HepG2 (cell line): ENCODE measurements around the gene TMEM45A. TPM values are rescaled to one million over a fixed set of nuclear protein-coding genes. Genes with fewer than 3 reads are reported as not detected.

Source experiments
- ATAC-seq: fragments of 200-7000 bp; cut with Tn5 transposase; 3 replicates; pipeline ENCODE4 v1.9.1; 2020; ENCODE audit warnings: mild to moderate bottlenecking, moderate library complexity
- BruUV-seq: library from RNA; stranded (reverse); fragments of 400-500 nt; replicated peaks from 2 replicates; lab custom pipeline; 2021; lab: Mats Ljungman, UMichigan
- CTCF ChIA-PET: fragments of 300-600 bp; formaldehyde crosslinking; extraction: SDS; loops from one replicate; lab custom pipeline; 2021; ENCODE audit warnings: low total read pairs, inconsistent platforms, low intra/inter-chr PET ratio; lab: Yijun Ruan, JAX
- POLR2A ChIA-PET: fragments of 350-600 bp; sonication (Branson Sonifier 250); formaldehyde crosslinking; loops from one replicate; lab custom pipeline; 2020; ENCODE audit warnings: antibody characterized with exemption, inconsistent platforms; lab: Yijun Ruan, JAX
- DNase-seq: peaks from one replicate; pipeline ENCODE4 v3.0.0-alpha.2; 2015; ENCODE audit warnings: low spot score
- FAIRE-seq: peaks from 3 replicates; lab custom pipeline; 2011; peaks lifted over from hg19 to GRCh38; lab: Jason Lieb, UNC
- H2AFZ ChIP-seq: one replicate; pipeline ENCODE4 v1.6.1; 2011; ENCODE audit warnings: low read length, inconsistent platforms
- H3K27ac ChIP-seq: fragments of 300-600 bp; 3 replicates; pipeline ENCODE4 v1.8.0; 2011; ENCODE audit warnings: mixed run types, mild to moderate bottlenecking, mixed read lengths, low read length, inconsistent platforms; ENCODE audit not compliant: insufficient read depth; ENCODE audit errors: extremely low read length
- H3K27me3 ChIP-seq, 2 experiments: fragments of 200-600 bp in 1 of 2; 2 replicates in 1 of 2; 3 replicates in 1 of 2; pipeline versions ENCODE4 v1.6.0 to v1.8.0; 2011; ENCODE audit warnings: low read length in 2 of 2, mild to moderate bottlenecking in 2 of 2, moderate library complexity in 2 of 2, inconsistent platforms in 1 of 2; ENCODE audit not compliant: insufficient read depth in 2 of 2, control insufficient read depth in 1 of 2
- H3K36me3 ChIP-seq, 2 experiments: fragments of 200-600 bp in 1 of 2; replicated peaks in 1 of 2; 2 replicates in 1 of 2; 3 replicates in 1 of 2; pipeline versions ENCODE4 v1.5.1 to v1.8.0; 2011; ENCODE audit warnings: low read length in 2 of 2, inconsistent platforms in 1 of 2; ENCODE audit not compliant: insufficient read depth in 2 of 2, control insufficient read depth in 1 of 2
- H3K4me1 ChIP-seq: 2 replicates; pipeline ENCODE4 v1.5.1; 2012; ENCODE audit warnings: low read length, inconsistent platforms; ENCODE audit not compliant: insufficient read depth
- H3K4me2 ChIP-seq: 2 replicates; pipeline ENCODE4 v1.6.0; 2011; ENCODE audit warnings: low read depth, low read length, inconsistent platforms
- H3K4me3 ChIP-seq, 3 experiments: fragments of 200-600 bp in 1 of 3; sonication (generic), shearing (Covaris generic) in 1 of 3; replicated peaks in 1 of 3; 2 replicates each; pipeline ENCODE4 v1.5.1; 2011 to 2016; ENCODE audit warnings: low read length in 3 of 3, inconsistent platforms in 2 of 3, low read depth in 2 of 3, mild to moderate bottlenecking in 2 of 3, control low read depth in 1 of 3, mixed read lengths in 1 of 3; ENCODE audit not compliant: insufficient read depth in 1 of 3
- H3K79me2 ChIP-seq: one replicate; pipeline ENCODE4 v1.6.1; 2011; ENCODE audit warnings: low read length, inconsistent platforms; ENCODE audit not compliant: insufficient read depth
- H3K9ac ChIP-seq: 2 replicates; pipeline ENCODE4 v1.6.0; 2011; ENCODE audit warnings: mild to moderate bottlenecking, low read depth, low read length, inconsistent platforms; ENCODE audit not compliant: insufficient read depth
- H3K9me3 ChIP-seq: 2 replicates; pipeline ENCODE4 v1.5.1; 2012; ENCODE audit warnings: mild to moderate bottlenecking, low read length
- H4K20me1 ChIP-seq: 2 replicates; pipeline ENCODE4 v1.6.0; 2011; ENCODE audit warnings: inconsistent platforms, mild to moderate bottlenecking, low read length, moderate library complexity; ENCODE audit not compliant: insufficient read depth
- ASH2L ChIP-seq: fragments of 300-600, 200-600 bp; sonication (generic); IDR thresholded peaks from 2 replicates; pipeline ENCODE4 v1.7.0; 2017; ENCODE audit warnings: low read depth, mild to moderate bottlenecking, moderate library complexity, mixed read lengths, low read length; ENCODE audit not compliant: insufficient read length
- GLI4 ChIP-seq: sonication (generic); formaldehyde crosslinking; IDR thresholded peaks from 2 replicates; pipeline ENCODE4 v1.5.1; 2020; ENCODE audit warnings: missing genetic modification reagents, mild to moderate bottlenecking, moderate library complexity, borderline replicate concordance
- NFIC ChIP-seq: IDR thresholded peaks from 2 replicates; pipeline ENCODE4 v1.6.1; 2012; ENCODE audit warnings: mild to moderate bottlenecking, low read length, inconsistent platforms
- ZNF225 ChIP-seq: sonication (generic); formaldehyde crosslinking; IDR thresholded peaks from 2 replicates; pipeline ENCODE4 v1.4.0; 2020; ENCODE audit warnings: mild to moderate bottlenecking, missing genetic modification reagents
- ZNF446 ChIP-seq: sonication (generic); formaldehyde crosslinking; IDR thresholded peaks from 2 replicates; pipeline ENCODE4 v1.5.0; 2020; ENCODE audit warnings: mild to moderate bottlenecking, missing genetic modification reagents
- ZNF550 ChIP-seq: sonication (generic); formaldehyde crosslinking; IDR thresholded peaks from 2 replicates; pipeline ENCODE4 v1.4.0; 2020; ENCODE audit warnings: mild to moderate bottlenecking, missing genetic modification reagents, borderline replicate concordance
- ZNF598 ChIP-seq: sonication (generic); formaldehyde crosslinking; IDR thresholded peaks from 2 replicates; pipeline ENCODE4 v1.5.1; 2020; ENCODE audit warnings: mild to moderate bottlenecking, missing genetic modification reagents, borderline replicate concordance
- ZNF614 ChIP-seq: IDR thresholded peaks from 2 replicates; pipeline ENCODE4 v1.6.1; 2018; ENCODE audit warnings: missing biosample characterization, missing genetic modification reagents, inconsistent platforms, borderline replicate concordance
- ZNF709 ChIP-seq: sonication (generic); formaldehyde crosslinking; IDR thresholded peaks from 2 replicates; pipeline ENCODE4 v1.5.0; 2020; ENCODE audit warnings: mild to moderate bottlenecking, missing genetic modification reagents
- WGBS: methylation state at CpG from one replicate; pipeline ENCODE4 v1.1.6; 2017; ENCODE audit warnings: low lambda C conversion rate; 5-methylcytosine and 5-hydroxymethylcytosine counted together
- in situ Hi-C: cut with HindIII; loops from 2 replicates; pipeline ENCODE4 v1.10.0; 2017; ENCODE audit warnings: low pct_unique_long_range_greater_than_20kb; ENCODE audit not compliant: extremely low pct_ligation_motif_present
- intact Hi-C: fragments of 100-400 bp; cut with micrococcal nuclease; formaldehyde crosslinking; loops from one replicate; pipeline ENCODE4 v1.10.0; 2022; ENCODE audit not compliant: unreplicated experiment
- polyA plus RNA-seq, 8 experiments: library from polyadenylated mRNA; depleted of rRNA in 3 of 8; stranded (reverse) in 7 of 8; unstranded in 1 of 8; fragments of >200 nt; fragmentation: Illumina TruSeq in 4 of 8; extraction: Trizol in 4 of 8; gene quantifications; 2 replicates each; pipeline versions ENCODE4 v1.2.1 to v1.2.3, GENCODE V29; 2011 to 2016; ENCODE audit warnings: low read depth in 4 of 8, missing spikeins in 1 of 8, mixed read lengths in 1 of 8; ENCODE audit not compliant: insufficient read depth in 1 of 8
- total RNA-seq, 5 experiments: library from RNA; depleted of rRNA; stranded (reverse); fragments of >200 nt; fragmentation: Illumina TruSeq; extraction: Trizol; gene quantifications; 2 replicates each; pipeline ENCODE4 v1.2.3, GENCODE V29; 2016; ENCODE audit warnings: low read depth in 1 of 5
- TF ChIP-seq, protein P1 (sequence below): sonication (generic); formaldehyde crosslinking; IDR thresholded peaks from 2 replicates; pipeline ENCODE4 v1.4.0; 2020; ENCODE audit warnings: mild to moderate bottlenecking, missing genetic modification reagents
- TF ChIP-seq, protein P2 (sequence below): sonication (generic); formaldehyde crosslinking; IDR thresholded peaks from 2 replicates; pipeline ENCODE4 v1.5.0; 2020; ENCODE audit warnings: mild to moderate bottlenecking, missing genetic modification reagents
- TF ChIP-seq, protein P3 (sequence below): sonication (generic); formaldehyde crosslinking; conservative IDR thresholded peaks from 2 replicates; pipeline ENCODE4 v1.8.0; 2022; ENCODE audit warnings: missing genetic modification reagents
- TF ChIP-seq, protein P4 (sequence below): sonication (generic); formaldehyde crosslinking; conservative IDR thresholded peaks from 2 replicates; pipeline ENCODE4 v1.4.0; 2020; ENCODE audit warnings: missing genetic modification reagents

TMEM45A gene
- total and polyA plus RNA-seq, 2 of the 13 experiments (the other 11 are each of a cell fraction or from before 2014, with no cell fraction given): 14.8 to 38.5 TPM

DNA sequence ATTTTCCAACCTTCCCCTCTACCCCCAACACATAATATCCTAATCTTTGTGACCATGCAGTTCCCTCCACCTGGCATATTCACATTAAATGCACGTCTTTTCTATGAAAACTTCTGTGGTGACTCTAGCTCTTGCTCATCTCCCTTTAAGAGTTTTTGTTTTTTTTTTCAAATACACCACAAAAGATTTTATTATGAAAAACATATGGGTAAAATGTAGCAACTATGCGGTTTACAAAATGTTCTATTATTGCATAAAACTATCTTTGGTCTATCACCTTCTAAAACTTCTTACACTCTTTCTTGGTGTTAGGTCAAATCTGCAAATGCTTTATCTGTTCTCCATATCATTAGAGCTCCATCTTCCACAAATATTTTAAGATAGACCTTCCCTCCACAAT is 78.4 kb downstream of the TMEM45A start:
- WGBS: 88% methylated on average over 2 of the region's 2 CpGs
- Histone ChIP-seq H3K79me2 (no peaks in the 10 kb centered on the region), H3K27ac (no peak overlapping the region), H3K9ac (no peak overlapping the region), H4K20me1 (no peaks in the 10 kb centered on the region), H3K27me3 (no peaks in the 10 kb centered on the region), H3K4me3 (no peak overlapping the region), H3K36me3 (peaks cover 2 to 10% of the 10 kb centered on the region in 2 experiments; a peak in 1 of 5 replicates), H2AFZ (no peak overlapping the region), H3K4me1 (no peaks in the 10 kb centered on the region), H3K9me3 (no peaks in the 10 kb centered on the region), H3K4me2 (no peak overlapping the region)
- no peak for DNase-seq
- POLR2A ChIA-PET: no interaction called here
- CTCF ChIA-PET: no interaction called here
- in situ Hi-C loops (no loop called here), intact Hi-C loops (no loop called here)
- no TSS peak for BruUV-seq
- TF ChIP-seq ZNF550 (CRISPR knock-in tag): no peak
- TF ChIP-seq, protein P1, sequence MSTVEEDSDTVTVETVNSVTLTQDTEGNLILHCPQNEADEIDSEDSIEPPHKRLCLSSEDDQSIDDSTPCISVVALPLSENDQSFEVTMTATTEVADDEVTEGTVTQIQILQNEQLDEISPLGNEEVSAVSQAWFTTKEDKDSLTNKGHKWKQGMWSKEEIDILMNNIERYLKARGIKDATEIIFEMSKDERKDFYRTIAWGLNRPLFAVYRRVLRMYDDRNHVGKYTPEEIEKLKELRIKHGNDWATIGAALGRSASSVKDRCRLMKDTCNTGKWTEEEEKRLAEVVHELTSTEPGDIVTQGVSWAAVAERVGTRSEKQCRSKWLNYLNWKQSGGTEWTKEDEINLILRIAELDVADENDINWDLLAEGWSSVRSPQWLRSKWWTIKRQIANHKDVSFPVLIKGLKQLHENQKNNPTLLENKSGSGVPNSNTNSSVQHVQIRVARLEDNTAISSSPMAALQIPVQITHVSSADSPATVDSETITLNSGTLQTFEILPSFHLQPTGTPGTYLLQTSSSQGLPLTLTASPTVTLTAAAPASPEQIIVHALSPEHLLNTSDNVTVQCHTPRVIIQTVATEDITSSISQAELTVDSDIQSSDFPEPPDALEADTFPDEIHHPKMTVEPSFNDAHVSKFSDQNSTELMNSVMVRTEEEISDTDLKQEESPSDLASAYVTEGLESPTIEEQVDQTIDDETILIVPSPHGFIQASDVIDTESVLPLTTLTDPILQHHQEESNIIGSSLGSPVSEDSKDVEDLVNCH (CRISPR knock-in tag): no peak
- TF ChIP-seq, protein P2, sequence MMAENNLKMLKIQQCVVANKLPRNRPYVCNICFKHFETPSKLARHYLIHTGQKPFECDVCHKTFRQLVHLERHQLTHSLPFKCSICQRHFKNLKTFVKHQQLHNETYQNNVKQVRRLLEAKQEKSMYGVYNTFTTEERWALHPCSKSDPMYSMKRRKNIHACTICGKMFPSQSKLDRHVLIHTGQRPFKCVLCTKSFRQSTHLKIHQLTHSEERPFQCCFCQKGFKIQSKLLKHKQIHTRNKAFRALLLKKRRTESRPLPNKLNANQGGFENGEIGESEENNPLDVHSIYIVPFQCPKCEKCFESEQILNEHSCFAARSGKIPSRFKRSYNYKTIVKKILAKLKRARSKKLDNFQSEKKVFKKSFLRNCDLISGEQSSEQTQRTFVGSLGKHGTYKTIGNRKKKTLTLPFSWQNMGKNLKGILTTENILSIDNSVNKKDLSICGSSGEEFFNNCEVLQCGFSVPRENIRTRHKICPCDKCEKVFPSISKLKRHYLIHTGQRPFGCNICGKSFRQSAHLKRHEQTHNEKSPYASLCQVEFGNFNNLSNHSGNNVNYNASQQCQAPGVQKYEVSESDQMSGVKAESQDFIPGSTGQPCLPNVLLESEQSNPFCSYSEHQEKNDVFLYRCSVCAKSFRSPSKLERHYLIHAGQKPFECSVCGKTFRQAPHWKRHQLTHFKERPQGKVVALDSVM (CRISPR knock-in tag): no peak
- TF ChIP-seq GLI4 (CRISPR knock-in tag): no peak
- no peak for TF ChIP-seq ASH2L
- TF ChIP-seq ZNF225 (CRISPR knock-in tag): no peak
- no peak for TF ChIP-seq NFIC
- no peak for TF ChIP-seq ZNF709 (CRISPR knock-in tag)
- TF ChIP-seq ZNF446 (CRISPR knock-in tag): no peak
- no peak for TF ChIP-seq ZNF598 (CRISPR knock-in tag)
- TF ChIP-seq ZNF614: no peak
- TF ChIP-seq, protein P3, sequence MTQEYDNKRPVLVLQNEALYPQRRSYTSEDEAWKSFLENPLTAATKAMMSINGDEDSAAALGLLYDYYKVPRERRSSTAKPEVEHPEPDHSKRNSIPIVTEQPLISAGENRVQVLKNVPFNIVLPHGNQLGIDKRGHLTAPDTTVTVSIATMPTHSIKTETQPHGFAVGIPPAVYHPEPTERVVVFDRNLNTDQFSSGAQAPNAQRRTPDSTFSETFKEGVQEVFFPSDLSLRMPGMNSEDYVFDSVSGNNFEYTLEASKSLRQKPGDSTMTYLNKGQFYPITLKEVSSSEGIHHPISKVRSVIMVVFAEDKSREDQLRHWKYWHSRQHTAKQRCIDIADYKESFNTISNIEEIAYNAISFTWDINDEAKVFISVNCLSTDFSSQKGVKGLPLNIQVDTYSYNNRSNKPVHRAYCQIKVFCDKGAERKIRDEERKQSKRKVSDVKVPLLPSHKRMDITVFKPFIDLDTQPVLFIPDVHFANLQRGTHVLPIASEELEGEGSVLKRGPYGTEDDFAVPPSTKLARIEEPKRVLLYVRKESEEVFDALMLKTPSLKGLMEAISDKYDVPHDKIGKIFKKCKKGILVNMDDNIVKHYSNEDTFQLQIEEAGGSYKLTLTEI: no peak
- TF ChIP-seq, protein P4, sequence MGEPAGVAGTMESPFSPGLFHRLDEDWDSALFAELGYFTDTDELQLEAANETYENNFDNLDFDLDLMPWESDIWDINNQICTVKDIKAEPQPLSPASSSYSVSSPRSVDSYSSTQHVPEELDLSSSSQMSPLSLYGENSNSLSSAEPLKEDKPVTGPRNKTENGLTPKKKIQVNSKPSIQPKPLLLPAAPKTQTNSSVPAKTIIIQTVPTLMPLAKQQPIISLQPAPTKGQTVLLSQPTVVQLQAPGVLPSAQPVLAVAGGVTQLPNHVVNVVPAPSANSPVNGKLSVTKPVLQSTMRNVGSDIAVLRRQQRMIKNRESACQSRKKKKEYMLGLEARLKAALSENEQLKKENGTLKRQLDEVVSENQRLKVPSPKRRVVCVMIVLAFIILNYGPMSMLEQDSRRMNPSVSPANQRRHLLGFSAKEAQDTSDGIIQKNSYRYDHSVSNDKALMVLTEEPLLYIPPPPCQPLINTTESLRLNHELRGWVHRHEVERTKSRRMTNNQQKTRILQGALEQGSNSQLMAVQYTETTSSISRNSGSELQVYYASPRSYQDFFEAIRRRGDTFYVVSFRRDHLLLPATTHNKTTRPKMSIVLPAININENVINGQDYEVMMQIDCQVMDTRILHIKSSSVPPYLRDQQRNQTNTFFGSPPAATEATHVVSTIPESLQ (CRISPR knock-in tag): no peak
- no peak for FAIRE-seq
- no peak for ATAC-seq
